ENCODE measurements around the gene AMN1.
A peak's percentile ranks its signal among the peaks of the same experiment; 100 is the strongest.

Gene AMN1

DNA sequence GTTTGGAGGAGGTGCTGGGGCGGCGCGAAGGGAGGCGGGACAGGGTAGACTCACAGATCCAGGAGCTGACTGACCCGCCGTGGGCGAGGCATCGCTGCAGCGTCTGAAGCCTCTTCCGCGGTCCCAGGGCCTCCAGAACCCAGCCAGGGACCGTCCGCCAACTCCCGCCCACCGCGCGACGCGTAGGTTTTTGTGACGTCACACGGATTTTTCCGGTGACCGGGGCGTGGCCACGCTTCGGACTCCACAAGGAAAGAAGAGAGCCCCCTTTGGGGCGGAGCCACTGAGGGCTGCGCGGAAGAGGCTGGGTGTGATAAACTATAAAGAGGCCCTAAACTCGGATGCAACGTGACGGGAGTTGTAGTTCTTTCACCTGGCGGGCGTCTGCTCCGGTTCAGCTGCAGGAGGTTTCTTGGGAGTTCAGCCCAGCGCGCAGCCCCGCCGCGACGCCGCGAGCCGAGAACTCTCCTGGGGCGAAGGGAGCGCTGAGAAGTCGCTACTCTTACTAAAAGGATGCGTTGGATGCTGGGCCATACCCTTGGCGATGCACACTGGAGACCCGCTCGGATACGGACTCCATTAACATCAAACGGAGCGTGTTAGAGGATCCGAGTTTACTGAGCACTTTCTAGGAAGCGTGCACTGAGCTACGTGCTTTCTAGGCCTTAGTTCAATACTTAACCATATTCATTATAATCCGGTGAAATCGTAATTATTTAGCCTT is at the start of gene AMN1:
Gene AMN1, minus strand, starts transcription at position 105 of the 724 bp plus-strand sequence. Its CDS starts 13 bp downstream, at position 92.
- Histone ChIP-seq H3K27ac (ENCODE audit: low read length) (peak within 1 kb of the TSS; percentile 80; the same call in 1 of the 2 replicates), H3K27me3 (replicated peaks; ENCODE audit: insufficient read depth, low read length) (no peaks in the 10 kb centered on the region), H3K79me2 (ENCODE audit: low read length) (no peaks in the 10 kb centered on the region), H3K9me2 (replicated peaks; ENCODE audit: insufficient read depth, low read length) (no peaks in the 10 kb centered on the region), H3F3A (ENCODE audit: insufficient read depth, low read length) (peaks cover 10% of the 10 kb centered on the region), H3K9ac (ENCODE audit: low read length) (peak within 1 kb of the TSS; percentile 82), H4K20me1 (ENCODE audit: insufficient read depth, low read length) (no peaks in the 10 kb centered on the region), H3K4me1 (ENCODE audit: low read length) (peaks cover 9% of the 10 kb centered on the region), H3K36me3 (replicated peaks; ENCODE audit: insufficient read depth, low read length) (no peaks in the 10 kb centered on the region), H3K9me3 (replicated peaks; ENCODE audit: insufficient read depth, low read length) (no peaks in the 10 kb centered on the region), H3K4me3 (ENCODE audit: low read length) (peak within 1 kb of the TSS; percentile 89), H3K4me2 (ENCODE audit: low read depth, low read length) (peak within 1 kb of the TSS; percentile 90), H2AFZ (ENCODE audit: low read length) (peak within 1 kb of the TSS; percentile 99)
- TF ChIP-seq, protein P1, sequence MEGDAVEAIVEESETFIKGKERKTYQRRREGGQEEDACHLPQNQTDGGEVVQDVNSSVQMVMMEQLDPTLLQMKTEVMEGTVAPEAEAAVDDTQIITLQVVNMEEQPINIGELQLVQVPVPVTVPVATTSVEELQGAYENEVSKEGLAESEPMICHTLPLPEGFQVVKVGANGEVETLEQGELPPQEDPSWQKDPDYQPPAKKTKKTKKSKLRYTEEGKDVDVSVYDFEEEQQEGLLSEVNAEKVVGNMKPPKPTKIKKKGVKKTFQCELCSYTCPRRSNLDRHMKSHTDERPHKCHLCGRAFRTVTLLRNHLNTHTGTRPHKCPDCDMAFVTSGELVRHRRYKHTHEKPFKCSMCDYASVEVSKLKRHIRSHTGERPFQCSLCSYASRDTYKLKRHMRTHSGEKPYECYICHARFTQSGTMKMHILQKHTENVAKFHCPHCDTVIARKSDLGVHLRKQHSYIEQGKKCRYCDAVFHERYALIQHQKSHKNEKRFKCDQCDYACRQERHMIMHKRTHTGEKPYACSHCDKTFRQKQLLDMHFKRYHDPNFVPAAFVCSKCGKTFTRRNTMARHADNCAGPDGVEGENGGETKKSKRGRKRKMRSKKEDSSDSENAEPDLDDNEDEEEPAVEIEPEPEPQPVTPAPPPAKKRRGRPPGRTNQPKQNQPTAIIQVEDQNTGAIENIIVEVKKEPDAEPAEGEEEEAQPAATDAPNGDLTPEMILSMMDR (IDR thresholded peaks at IDR 0.05; ENCODE audit: low read length) = no peak
- peak; percentile 100 for DNase-seq

DNA sequence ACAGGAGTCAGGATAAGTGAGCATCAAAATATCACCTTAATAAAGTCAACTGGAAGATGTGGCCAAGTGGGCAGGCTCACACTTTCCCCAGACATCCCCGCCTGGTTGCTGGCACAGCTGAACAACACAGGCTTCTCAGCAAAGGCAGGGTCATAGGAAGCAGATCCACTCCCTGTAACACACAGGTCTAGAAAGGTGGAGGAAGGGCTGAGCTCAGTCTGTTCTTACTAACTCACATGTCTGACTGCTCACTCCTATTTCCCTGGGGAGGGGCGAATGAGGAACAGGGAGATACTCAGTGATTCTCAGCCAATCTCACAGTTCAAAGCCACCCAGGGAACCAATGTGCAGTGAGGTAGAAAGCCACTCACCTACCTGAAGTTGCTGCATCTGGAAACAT is 45.0 kb upstream of the AMN1 start:
- Histone ChIP-seq H3K9me3 (replicated peaks; ENCODE audit: insufficient read depth, low read length) (no peaks in the 10 kb centered on the region), H3K4me1 (ENCODE audit: low read length) (no peaks in the 10 kb centered on the region), H3K9me2 (replicated peaks; ENCODE audit: insufficient read depth, low read length) (no peaks in the 10 kb centered on the region), H3F3A (ENCODE audit: insufficient read depth, low read length) (no peaks in the 10 kb centered on the region), H3K36me3 (replicated peaks; ENCODE audit: insufficient read depth, low read length) (no peaks in the 10 kb centered on the region), H2AFZ (ENCODE audit: low read length) (no peak overlapping the region), H4K20me1 (ENCODE audit: insufficient read depth, low read length) (no peaks in the 10 kb centered on the region), H3K79me2 (ENCODE audit: low read length) (no peaks in the 10 kb centered on the region), H3K4me3 (ENCODE audit: low read length) (no peak overlapping the region), H3K4me2 (ENCODE audit: low read depth, low read length) (no peak overlapping the region), H3K27ac (ENCODE audit: low read length) (no peak overlapping the region), H3K27me3 (replicated peaks; ENCODE audit: insufficient read depth, low read length) (no peaks in the 10 kb centered on the region), H3K9ac (ENCODE audit: low read length) (no peak overlapping the region)
- no peak for DNase-seq
- TF ChIP-seq EZH2phosphoT487 (IDR thresholded peaks at IDR 0.05; ENCODE audit: low read length) (no peak), EZH2 (optimal IDR thresholded peaks at IDR 0.05; ENCODE audit: low read depth, low read length) (no peak)
- TF ChIP-seq, protein P1 (IDR thresholded peaks at IDR 0.05; ENCODE audit: low read length) = no peak

DNA sequence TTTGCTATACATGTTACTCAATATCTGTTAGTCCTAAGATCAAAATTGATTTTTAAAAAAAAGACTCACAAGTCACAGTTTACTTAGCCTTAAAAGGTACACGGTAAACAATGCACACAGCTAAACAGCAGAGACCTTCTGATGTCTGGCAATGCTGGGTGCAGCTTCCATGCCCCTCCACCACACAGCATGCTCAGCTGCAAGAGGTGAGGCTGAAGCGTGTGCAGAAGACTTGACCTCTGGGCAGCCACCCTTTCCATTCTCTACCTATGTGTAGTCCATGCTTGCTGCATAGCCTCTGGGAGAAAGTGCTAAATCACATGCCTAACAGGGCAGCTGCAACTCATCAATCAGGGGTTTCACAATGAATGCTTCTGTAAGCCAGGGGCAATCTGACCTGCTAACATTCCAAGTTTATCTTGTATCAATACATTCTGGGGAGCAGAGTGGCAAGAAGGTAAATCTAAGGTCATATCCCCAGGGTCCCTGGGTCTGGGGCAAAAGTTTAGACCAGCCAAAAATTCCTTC is 44.5 kb upstream of the AMN1 start:
- no peak overlapping the region for H2AFZ ChIP-seq (ENCODE audit: low read length)
- H3K9ac ChIP-seq (ENCODE audit: low read length) = no peak overlapping the region
- H3K4me3 ChIP-seq (ENCODE audit: low read length) = no peak overlapping the region
- no peaks in the 10 kb centered on the region for H3K79me2 ChIP-seq (ENCODE audit: low read length)
- H3K4me1 ChIP-seq (ENCODE audit: low read length) = no peaks in the 10 kb centered on the region
- H3K9me3 ChIP-seq (replicated peaks; ENCODE audit: insufficient read depth, low read length) = no peaks in the 10 kb centered on the region
- TF ChIP-seq, protein P1 (IDR thresholded peaks at IDR 0.05; ENCODE audit: low read length) = no peak
- TF ChIP-seq EZH2phosphoT487 (IDR thresholded peaks at IDR 0.05; ENCODE audit: low read length) (no peak), EZH2 (optimal IDR thresholded peaks at IDR 0.05; ENCODE audit: low read depth, low read length) (no peak)
- H4K20me1 ChIP-seq (ENCODE audit: insufficient read depth, low read length) = no peaks in the 10 kb centered on the region
- H3K4me2 ChIP-seq (ENCODE audit: low read depth, low read length) = no peak overlapping the region
- no peak overlapping the region for H3K27ac ChIP-seq (ENCODE audit: low read length)
- no peaks in the 10 kb centered on the region for H3F3A ChIP-seq (ENCODE audit: insufficient read depth, low read length)
- H3K9me2 ChIP-seq (replicated peaks; ENCODE audit: insufficient read depth, low read length) = no peaks in the 10 kb centered on the region
- no peak for DNase-seq
- H3K36me3 ChIP-seq (replicated peaks; ENCODE audit: insufficient read depth, low read length) = no peaks in the 10 kb centered on the region
- no peaks in the 10 kb centered on the region for H3K27me3 ChIP-seq (replicated peaks; ENCODE audit: insufficient read depth, low read length)
